ENCODE data around the gene AKAP4.

GRCh38 chrX:50161127-50161526 is 39.7 kb downstream of the AKAP4 start:
- no peak for TF ChIP-seq CTCF (IDR thresholded peaks at IDR 0.05; ENCODE audit: low read length)
- no peak for TF ChIP-seq EZH2 (IDR thresholded peaks at IDR 0.05; ENCODE audit: borderline replicate concordance, low read length)

All from OCI-LY1 (cell line).